Measurements from ENCODE around the gene CD3D.

DNA sequence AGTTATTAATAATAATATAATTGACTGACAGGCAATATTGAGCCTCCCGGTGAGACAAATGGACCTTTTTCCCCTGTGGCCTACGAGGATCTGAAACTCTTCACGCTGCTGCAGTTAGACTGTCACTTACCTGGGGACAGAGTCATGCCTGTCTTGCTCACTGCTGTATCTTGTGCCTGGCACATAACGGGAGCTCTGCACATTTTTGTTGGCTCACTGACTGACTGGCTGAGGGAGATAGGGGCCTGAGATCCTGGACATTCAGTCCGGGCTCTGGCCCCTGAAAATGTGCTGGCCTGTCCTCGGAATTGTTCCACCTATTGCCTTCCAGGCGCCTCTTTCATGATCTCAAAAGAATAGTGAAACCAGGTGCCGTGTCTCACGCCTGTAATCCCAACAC, 743 bp upstream of the CD3D start:
- TF ChIP-seq JUN (IDR thresholded peaks at IDR 0.05; ENCODE audit: borderline replicate concordance, insufficient read depth, insufficient read length, low read depth): no peak
- TF ChIP-seq, protein P1, sequence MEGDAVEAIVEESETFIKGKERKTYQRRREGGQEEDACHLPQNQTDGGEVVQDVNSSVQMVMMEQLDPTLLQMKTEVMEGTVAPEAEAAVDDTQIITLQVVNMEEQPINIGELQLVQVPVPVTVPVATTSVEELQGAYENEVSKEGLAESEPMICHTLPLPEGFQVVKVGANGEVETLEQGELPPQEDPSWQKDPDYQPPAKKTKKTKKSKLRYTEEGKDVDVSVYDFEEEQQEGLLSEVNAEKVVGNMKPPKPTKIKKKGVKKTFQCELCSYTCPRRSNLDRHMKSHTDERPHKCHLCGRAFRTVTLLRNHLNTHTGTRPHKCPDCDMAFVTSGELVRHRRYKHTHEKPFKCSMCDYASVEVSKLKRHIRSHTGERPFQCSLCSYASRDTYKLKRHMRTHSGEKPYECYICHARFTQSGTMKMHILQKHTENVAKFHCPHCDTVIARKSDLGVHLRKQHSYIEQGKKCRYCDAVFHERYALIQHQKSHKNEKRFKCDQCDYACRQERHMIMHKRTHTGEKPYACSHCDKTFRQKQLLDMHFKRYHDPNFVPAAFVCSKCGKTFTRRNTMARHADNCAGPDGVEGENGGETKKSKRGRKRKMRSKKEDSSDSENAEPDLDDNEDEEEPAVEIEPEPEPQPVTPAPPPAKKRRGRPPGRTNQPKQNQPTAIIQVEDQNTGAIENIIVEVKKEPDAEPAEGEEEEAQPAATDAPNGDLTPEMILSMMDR (IDR thresholded peaks at IDR 0.05; ENCODE audit: extremely low read depth in 1 of 2, insufficient read depth in 1 of 2, low read depth in 1 of 2, low read length in 2 of 2): no peak
- TF ChIP-seq POLR2AphosphoS5 (IDR thresholded peaks at IDR 0.05; ENCODE audit: insufficient read depth, low read depth, low read length): no peak
- TF ChIP-seq POLR2A (IDR thresholded peaks at IDR 0.05; ENCODE audit: low read depth, low read length): no peak
